Stimulated activated naive CD8-positive, alpha-beta T cell treated with anti-CD3 and anti-CD28 coated beads, Interleukin-15, Interleukin-2, amounts not matched to agents 100 ng/mL and 50 ng/mL, for 24 hours (primary cell): ENCODE data around the gene PPP1R37.

ENCODE experiments used
- H3K27ac Mint-ChIP-seq: one replicate; pipeline ENCODE4 v1.8.0; 2021; ENCODE audit warnings: mild to moderate bottlenecking, mixed read lengths
- H3K27me3 Mint-ChIP-seq: one replicate; pipeline ENCODE4 v1.8.0; 2021; ENCODE audit warnings: mixed read lengths
- H3K36me3 Mint-ChIP-seq: one replicate; pipeline ENCODE4 v1.8.0; 2021; ENCODE audit warnings: low read depth, mixed read lengths
- H3K4me1 Mint-ChIP-seq: one replicate; pipeline ENCODE4 v1.8.0; 2021; ENCODE audit warnings: low read depth, mixed read lengths
- H3K4me3 Mint-ChIP-seq: one replicate; pipeline ENCODE4 v1.8.0; 2021; ENCODE audit warnings: mild to moderate bottlenecking, mixed read lengths
- H3K9me3 Mint-ChIP-seq: one replicate; pipeline ENCODE4 v1.8.0; 2021; ENCODE audit warnings: mixed read lengths

Gene PPP1R37

GRCh38 chr19:45163751-45164460 is 70.9 kb downstream of the PPP1R37 start:
- Mint-ChIP-seq H3K27ac (peak overlapping the region; percentile 63), H3K4me3 (no peak overlapping the region), H3K27me3 (no peaks in the 10 kb centered on the region), H3K36me3 (no peaks in the 10 kb centered on the region), H3K9me3 (no peaks in the 10 kb centered on the region), H3K4me1 (peaks cover 18% of the 10 kb centered on the region)

- H3K4me1 Mint-ChIP-seq, result peaks cover 18% of the 10 kb centered on the region
- H3K36me3 Mint-ChIP-seq, result no peaks in the 10 kb centered on the region
- no peaks in the 10 kb centered on the region for H3K27me3 Mint-ChIP-seq
- H3K9me3 Mint-ChIP-seq, result no peaks in the 10 kb centered on the region
- H3K4me3 Mint-ChIP-seq, result no peak overlapping the region
- no peak overlapping the region for H3K27ac Mint-ChIP-seq
Measured at GRCh38 chr19:45164577-45165335, 71.8 kb downstream of the PPP1R37 start.

GRCh38 chr19:45166723-45167252 is 73.8 kb downstream of the PPP1R37 start:
- H3K27me3 Mint-ChIP-seq, result no peaks in the 10 kb centered on the region
- peaks cover 34% of the 10 kb centered on the region for H3K4me1 Mint-ChIP-seq
- no peak overlapping the region for H3K4me3 Mint-ChIP-seq
- H3K36me3 Mint-ChIP-seq, result no peaks in the 10 kb centered on the region
- H3K9me3 Mint-ChIP-seq, result no peaks in the 10 kb centered on the region
- H3K27ac Mint-ChIP-seq, result no peak overlapping the region

- Mint-ChIP-seq H3K4me1 (peaks cover 44% of the 10 kb centered on the region), H3K27ac (no peak overlapping the region), H3K36me3 (no peaks in the 10 kb centered on the region), H3K27me3 (no peaks in the 10 kb centered on the region), H3K4me3 (no peak overlapping the region), H3K9me3 (no peaks in the 10 kb centered on the region)
Measured at GRCh38 chr19:45168767-45169351, 75.9 kb downstream of the PPP1R37 start.

- Mint-ChIP-seq H3K27me3 (no peaks in the 10 kb centered on the region), H3K36me3 (no peaks in the 10 kb centered on the region), H3K4me3 (no peak overlapping the region), H3K27ac (no peak overlapping the region), H3K9me3 (no peaks in the 10 kb centered on the region), H3K4me1 (peaks cover 42% of the 10 kb centered on the region)
Measured at GRCh38 chr19:45169602-45170001, 76.6 kb downstream of the PPP1R37 start.

GRCh38 chr19:45170146-45171106 is 77.4 kb downstream of the PPP1R37 start:
- H3K27ac Mint-ChIP-seq, result peak overlapping the region; percentile 97
- no peaks in the 10 kb centered on the region for H3K27me3 Mint-ChIP-seq
- no peak overlapping the region for H3K4me3 Mint-ChIP-seq
- H3K36me3 Mint-ChIP-seq, result no peaks in the 10 kb centered on the region
- peaks cover 41% of the 10 kb centered on the region for H3K4me1 Mint-ChIP-seq
- no peaks in the 10 kb centered on the region for H3K9me3 Mint-ChIP-seq

- Mint-ChIP-seq H3K36me3 (no peaks in the 10 kb centered on the region), H3K27ac (peak overlapping the region; percentile 97), H3K4me1 (peaks cover 44% of the 10 kb centered on the region), H3K9me3 (no peaks in the 10 kb centered on the region), H3K4me3 (peak overlapping the region; percentile 71), H3K27me3 (no peaks in the 10 kb centered on the region)
Measured at GRCh38 chr19:45171211-45171623, 78.2 kb downstream of the PPP1R37 start.

GRCh38 chr19:45172173-45172572 is 79.2 kb downstream of the PPP1R37 start:
- H3K27ac Mint-ChIP-seq, result peak overlapping the region; percentile 61
- H3K4me1 Mint-ChIP-seq, result peaks cover 41% of the 10 kb centered on the region
- H3K9me3 Mint-ChIP-seq, result no peaks in the 10 kb centered on the region
- H3K4me3 Mint-ChIP-seq, result no peak overlapping the region
- no peaks in the 10 kb centered on the region for H3K27me3 Mint-ChIP-seq
- no peaks in the 10 kb centered on the region for H3K36me3 Mint-ChIP-seq

GRCh38 chr19:45172611-45173208 is 79.7 kb downstream of the PPP1R37 start:
- no peak overlapping the region for H3K4me3 Mint-ChIP-seq
- H3K4me1 Mint-ChIP-seq, result peaks cover 45% of the 10 kb centered on the region
- no peaks in the 10 kb centered on the region for H3K27me3 Mint-ChIP-seq
- no peaks in the 10 kb centered on the region for H3K36me3 Mint-ChIP-seq
- peak overlapping the region; percentile 61 for H3K27ac Mint-ChIP-seq
- no peaks in the 10 kb centered on the region for H3K9me3 Mint-ChIP-seq

GRCh38 chr19:45173816-45174215 is 80.8 kb downstream of the PPP1R37 start:
- no peak overlapping the region for H3K4me3 Mint-ChIP-seq
- H3K4me1 Mint-ChIP-seq, result peaks cover 45% of the 10 kb centered on the region
- H3K36me3 Mint-ChIP-seq, result no peaks in the 10 kb centered on the region
- H3K27me3 Mint-ChIP-seq, result no peaks in the 10 kb centered on the region
- H3K27ac Mint-ChIP-seq, result no peak overlapping the region
- no peaks in the 10 kb centered on the region for H3K9me3 Mint-ChIP-seq

- no peak overlapping the region for H3K4me3 Mint-ChIP-seq
- no peaks in the 10 kb centered on the region for H3K27me3 Mint-ChIP-seq
- H3K27ac Mint-ChIP-seq, result no peak overlapping the region
- H3K4me1 Mint-ChIP-seq, result peaks cover 46% of the 10 kb centered on the region
- no peaks in the 10 kb centered on the region for H3K36me3 Mint-ChIP-seq
- H3K9me3 Mint-ChIP-seq, result no peaks in the 10 kb centered on the region
Measured at GRCh38 chr19:45175515-45176345, 82.8 kb downstream of the PPP1R37 start.

- H3K4me1 Mint-ChIP-seq, result peaks cover 38% of the 10 kb centered on the region
- H3K9me3 Mint-ChIP-seq, result no peaks in the 10 kb centered on the region
Measured at GRCh38 chr19:45177817-45178261, 84.9 kb downstream of the PPP1R37 start, which contains the start of gene TRAPPC6A. TSS of gene TRAPPC6A (minus strand) at chr19:45178237. CDS start at chr19:45178218, 19 bp downstream.

More at GRCh38 chr19:45177817-45178261, 84.9 kb downstream of the PPP1R37 start, which contains the start of gene TRAPPC6A:
- Mint-ChIP-seq H3K27me3 (no peaks in the 10 kb centered on the region), H3K36me3 (no peaks in the 10 kb centered on the region), H3K4me3 (peak within 1 kb of the TSS; percentile 96), H3K27ac (peak within 1 kb of the TSS; percentile 90)
